ENCODE data around the gene RNF213.

GRCh38 chr17:80212962-80213642, 47.5 kb upstream of the RNF213 start:
- TF ChIP-seq CTCF (IDR thresholded peaks at IDR 0.05; ENCODE audit: insufficient read depth, low read length), result no peak
- no peak for TF ChIP-seq REST (IDR thresholded peaks at IDR 0.05; ENCODE audit: insufficient replicate concordance, low read depth)
- TF ChIP-seq POLR2AphosphoS5 (IDR thresholded peaks at IDR 0.05; ENCODE audit: low read depth), result no peak
- peak; percentile 84 for TF ChIP-seq SPI1 (IDR thresholded peaks at IDR 0.05; ENCODE audit: borderline replicate concordance, low read depth)
- no peak for TF ChIP-seq GABPA (IDR thresholded peaks at IDR 0.05; ENCODE audit: low read depth)
